H1 (cell line): ENCODE results near the gene NLRP1. TPM values are rescaled to one million over a fixed set of nuclear protein-coding genes. Genes with fewer than 3 reads are reported as not detected.

Experiments
- CHD2 ChIP-seq: IDR thresholded peaks from 2 replicates; pipeline ENCODE4 v1.6.1; 2012; ENCODE audit warnings: low read length, improper control_type of control experiment
- NANOG ChIP-seq: IDR thresholded peaks from 2 replicates; pipeline ENCODE4 v1.6.1; 2011; ENCODE audit warnings: low read length, low read depth, mild to moderate bottlenecking, inconsistent platforms; ENCODE audit not compliant: insufficient read depth, poor library complexity, severe bottlenecking
- NRF1 ChIP-seq: IDR thresholded peaks from 2 replicates; pipeline ENCODE4 v1.6.1; 2011; ENCODE audit warnings: mild to moderate bottlenecking, low read depth, low read length, improper control_type of control experiment
- RNF2 ChIP-seq: fragments of 200-900, 300-1000 bp; sonication (generic); IDR thresholded peaks from 2 replicates; pipeline ENCODE4 v1.7.1; 2016; ENCODE audit warnings: borderline replicate concordance, low read depth, mild to moderate bottlenecking, antibody characterized with exemption, low read length; ENCODE audit not compliant: poor library complexity, severe bottlenecking; ENCODE audit errors: missing control alignments
- SP1 ChIP-seq: IDR thresholded peaks from 2 replicates; pipeline ENCODE4 v1.6.1; 2011; ENCODE audit warnings: low read depth, low read length
- polyA plus RNA-seq, 7 experiments: library from polyadenylated mRNA; depleted of rRNA in 3 of 7; stranded (reverse) in 5 of 7; unstranded in 2 of 7; fragments of >200 nt in 5 of 7; fragments of 200-250 nt in 2 of 7; gene quantifications; 1 replicate in 5 of 7; 2 replicates in 1 of 7; 4 replicates in 1 of 7; pipeline versions ENCODE4 v1.2.1 to v1.2.3, GENCODE V29; 2011 to 2013; ENCODE audit warnings: missing spikeins in 2 of 7, mixed read lengths in 2 of 7
- total RNA-seq: library from RNA; stranded (reverse); fragmentation: NEBNext Ultra II Directional; extraction: Animal tissue kit (Norgen Biotek cat#: 25700); gene quantifications from 2 replicates; pipeline ENCODE4 v1.2.1, GENCODE V29; 2021
- TF ChIP-seq, protein P1 (sequence below): IDR thresholded peaks from 2 replicates; pipeline ENCODE4 v1.6.1; 2012; ENCODE audit warnings: low read length, inconsistent platforms

NLRP1 gene
- total and polyA plus RNA-seq, 2 of the 8 experiments (the other 6 are each of a cell fraction or from before 2014, with no cell fraction given), result 8.6 to 10.4 TPM

DNA sequence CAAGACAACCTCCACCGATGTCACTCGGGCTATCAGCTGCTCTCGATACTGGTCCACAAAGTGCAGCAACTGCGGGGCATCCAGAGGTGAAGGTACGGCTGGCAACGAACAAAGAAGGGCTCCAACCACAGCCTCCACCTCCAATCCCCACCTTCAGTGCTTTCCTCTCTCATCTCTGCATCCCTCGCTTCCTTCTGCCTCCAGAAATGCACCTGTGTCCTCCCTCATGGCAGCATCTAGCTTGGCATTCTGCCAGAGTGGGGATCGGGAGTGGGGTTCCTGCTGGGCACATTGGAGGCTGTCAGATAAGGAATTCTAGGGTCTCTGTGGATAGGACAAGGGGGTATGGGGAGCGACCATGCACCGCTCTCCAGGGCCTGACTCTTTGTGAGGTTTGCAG is 69.3 kb downstream of the NLRP1 start (continued):
- no peak for TF ChIP-seq NANOG
- TF ChIP-seq RNF2, result no peak
- TF ChIP-seq, protein P1, sequence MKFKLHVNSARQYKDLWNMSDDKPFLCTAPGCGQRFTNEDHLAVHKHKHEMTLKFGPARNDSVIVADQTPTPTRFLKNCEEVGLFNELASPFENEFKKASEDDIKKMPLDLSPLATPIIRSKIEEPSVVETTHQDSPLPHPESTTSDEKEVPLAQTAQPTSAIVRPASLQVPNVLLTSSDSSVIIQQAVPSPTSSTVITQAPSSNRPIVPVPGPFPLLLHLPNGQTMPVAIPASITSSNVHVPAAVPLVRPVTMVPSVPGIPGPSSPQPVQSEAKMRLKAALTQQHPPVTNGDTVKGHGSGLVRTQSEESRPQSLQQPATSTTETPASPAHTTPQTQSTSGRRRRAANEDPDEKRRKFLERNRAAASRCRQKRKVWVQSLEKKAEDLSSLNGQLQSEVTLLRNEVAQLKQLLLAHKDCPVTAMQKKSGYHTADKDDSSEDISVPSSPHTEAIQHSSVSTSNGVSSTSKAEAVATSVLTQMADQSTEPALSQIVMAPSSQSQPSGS, result no peak
- TF ChIP-seq CHD2, result no peak
- no peak for TF ChIP-seq NRF1
- no peak for TF ChIP-seq SP1
